ENCODE measurements around the gene GAB4. TPM values are rescaled to one million over a fixed set of nuclear protein-coding genes. Genes with fewer than 3 reads are reported as not detected.

The GAB4 gene
- total RNA-seq, 2 experiments from 2014 or later, result not detected

DNA sequence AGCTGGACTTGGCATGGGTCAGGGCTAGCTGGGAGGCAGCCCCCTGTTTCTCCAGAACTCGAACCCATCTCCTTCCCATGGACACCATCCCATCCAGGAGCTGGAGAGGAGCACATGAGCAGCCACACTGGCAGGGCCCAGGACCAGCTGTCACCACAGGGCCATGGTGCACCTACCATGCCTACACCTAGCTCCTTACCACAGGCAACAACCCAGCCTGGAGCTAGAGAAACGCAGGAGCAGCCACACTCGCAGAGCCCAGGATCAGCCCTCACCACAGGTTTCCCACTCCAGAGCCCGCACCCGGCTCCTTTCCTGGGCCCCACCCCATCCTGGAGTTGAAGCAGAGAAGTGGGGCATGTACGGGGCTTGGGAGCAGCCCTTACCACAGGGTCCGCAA lies 50.2 kb downstream of the GAB4 start:
- intact Hi-C loops (cut with DNase I, micrococcal nuclease), result no loop called here
- H3K27ac Mint-ChIP-seq, result no peak overlapping the region
- H3K36me3 Mint-ChIP-seq (ENCODE audit: low read depth), result no peaks in the 10 kb centered on the region
- Histone ChIP-seq H3K4me1 (ENCODE audit: insufficient read depth, low read length) (peaks cover 3% of the 10 kb centered on the region), H3K36me3 (ENCODE audit: insufficient read depth, low read length) (no peaks in the 10 kb centered on the region), H3K9me3 (ENCODE audit: control insufficient read depth in 1 of 2, insufficient read depth in 1 of 2, low read length in 2 of 2) (no peaks in the 10 kb centered on the region), H3K27me3 (ENCODE audit: control insufficient read depth in 1 of 2, insufficient read depth in 2 of 2, low read length in 2 of 2) (no peaks in the 10 kb centered on the region), H3K27ac (ENCODE audit: low read depth in 1 of 2, low read length in 2 of 2) (no peak overlapping the region), H3K4me3 (ENCODE audit: low read length) (no peak overlapping the region)
- H3K9me3 Mint-ChIP-seq, result no peaks in the 10 kb centered on the region
- ATAC-seq (ENCODE audit: poor library complexity) (no peak), DNase-seq (no peak)
- TF ChIP-seq, protein P1, sequence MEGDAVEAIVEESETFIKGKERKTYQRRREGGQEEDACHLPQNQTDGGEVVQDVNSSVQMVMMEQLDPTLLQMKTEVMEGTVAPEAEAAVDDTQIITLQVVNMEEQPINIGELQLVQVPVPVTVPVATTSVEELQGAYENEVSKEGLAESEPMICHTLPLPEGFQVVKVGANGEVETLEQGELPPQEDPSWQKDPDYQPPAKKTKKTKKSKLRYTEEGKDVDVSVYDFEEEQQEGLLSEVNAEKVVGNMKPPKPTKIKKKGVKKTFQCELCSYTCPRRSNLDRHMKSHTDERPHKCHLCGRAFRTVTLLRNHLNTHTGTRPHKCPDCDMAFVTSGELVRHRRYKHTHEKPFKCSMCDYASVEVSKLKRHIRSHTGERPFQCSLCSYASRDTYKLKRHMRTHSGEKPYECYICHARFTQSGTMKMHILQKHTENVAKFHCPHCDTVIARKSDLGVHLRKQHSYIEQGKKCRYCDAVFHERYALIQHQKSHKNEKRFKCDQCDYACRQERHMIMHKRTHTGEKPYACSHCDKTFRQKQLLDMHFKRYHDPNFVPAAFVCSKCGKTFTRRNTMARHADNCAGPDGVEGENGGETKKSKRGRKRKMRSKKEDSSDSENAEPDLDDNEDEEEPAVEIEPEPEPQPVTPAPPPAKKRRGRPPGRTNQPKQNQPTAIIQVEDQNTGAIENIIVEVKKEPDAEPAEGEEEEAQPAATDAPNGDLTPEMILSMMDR (IDR thresholded peaks at IDR 0.05), result no peak
- H3K27me3 Mint-ChIP-seq, result no peaks in the 10 kb centered on the region
- no peaks in the 10 kb centered on the region for H3K4me1 Mint-ChIP-seq (ENCODE audit: low read depth)
- ChIA-PET POLR2A (no interaction called here), CTCF (no interaction called here)
- H3K4me3 Mint-ChIP-seq, result no peak overlapping the region

DNA sequence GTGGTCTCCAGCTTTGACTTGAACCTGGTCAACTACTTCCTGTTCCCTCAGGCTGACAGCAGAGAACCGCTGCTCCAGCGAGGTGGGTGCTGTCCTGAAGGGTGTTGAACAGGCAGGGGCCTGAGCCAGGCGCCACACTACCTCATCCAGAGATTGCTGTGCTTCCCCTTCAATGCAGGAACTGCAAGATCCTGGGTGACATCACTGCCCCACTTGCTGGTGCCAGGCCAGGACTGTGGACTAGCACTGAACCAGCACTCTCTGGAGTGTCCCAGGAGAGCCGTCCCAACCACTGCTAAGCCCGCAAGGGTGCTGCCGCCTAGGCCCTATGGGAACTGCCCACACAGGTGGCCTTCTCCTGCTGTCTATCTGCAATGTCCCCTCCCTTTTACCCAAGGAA lies 51.7 kb downstream of the GAB4 start:
- Histone ChIP-seq H3K4me3 (ENCODE audit: low read length) (no peak overlapping the region), H3K36me3 (ENCODE audit: insufficient read depth, low read length) (no peaks in the 10 kb centered on the region), H3K9me3 (ENCODE audit: control insufficient read depth in 1 of 2, insufficient read depth in 1 of 2, low read length in 2 of 2) (no peaks in the 10 kb centered on the region), H3K27me3 (ENCODE audit: control insufficient read depth in 1 of 2, insufficient read depth in 2 of 2, low read length in 2 of 2) (no peaks in the 10 kb centered on the region), H3K4me1 (ENCODE audit: insufficient read depth, low read length) (peaks cover 3% of the 10 kb centered on the region), H3K27ac (ENCODE audit: low read depth in 1 of 2, low read length in 2 of 2) (no peak overlapping the region)
- ChIA-PET POLR2A (no interaction called here), CTCF (no interaction called here)
- Mint-ChIP-seq H3K27ac (no peak overlapping the region), H3K27me3 (no peaks in the 10 kb centered on the region), H3K9me3 (no peaks in the 10 kb centered on the region), H3K4me3 (no peak overlapping the region), H3K36me3 (ENCODE audit: low read depth) (no peaks in the 10 kb centered on the region), H3K4me1 (ENCODE audit: low read depth) (no peaks in the 10 kb centered on the region)
- TF ChIP-seq, protein P1 (IDR thresholded peaks at IDR 0.05), result no peak
- intact Hi-C loops (cut with DNase I, micrococcal nuclease), result no loop called here
- DNase-seq, result no peak
- ATAC-seq (ENCODE audit: poor library complexity), result no peak

DNA sequence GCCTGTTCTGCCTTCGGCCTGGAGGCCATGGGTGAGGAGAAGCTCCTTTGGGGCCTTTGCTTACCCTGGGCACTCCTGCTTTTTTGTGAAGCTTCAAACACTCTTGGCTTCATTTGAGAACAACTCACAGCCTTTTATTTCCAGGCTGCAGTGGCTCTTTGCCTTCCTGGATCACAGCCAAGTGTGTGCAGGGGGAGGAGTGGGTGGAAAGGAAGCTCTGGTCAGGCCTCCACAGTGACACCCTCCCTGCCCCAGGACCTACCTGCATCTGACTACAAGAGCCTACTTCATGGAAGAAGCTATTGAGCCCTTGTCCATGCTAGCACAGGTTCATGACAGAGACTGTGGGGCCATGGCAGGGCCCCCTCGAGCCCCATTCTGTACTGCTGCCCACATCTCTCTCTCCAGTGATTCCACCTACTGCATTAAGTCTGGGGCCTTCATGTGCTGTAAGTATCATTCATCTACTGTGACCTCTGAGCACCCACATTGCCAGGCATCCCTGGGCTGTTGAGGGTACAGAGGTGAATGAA lies 52.3 kb downstream of the GAB4 start:
- Mint-ChIP-seq H3K36me3 (ENCODE audit: low read depth) (no peaks in the 10 kb centered on the region), H3K4me1 (ENCODE audit: low read depth) (no peaks in the 10 kb centered on the region), H3K4me3 (no peak overlapping the region), H3K9me3 (no peaks in the 10 kb centered on the region), H3K27me3 (no peaks in the 10 kb centered on the region), H3K27ac (no peak overlapping the region)
- peak in 4 of 14 experiments; percentile 11 to 28 (median 15) for DNase-seq
- no peaks in the 10 kb centered on the region for H3K36me3 ChIP-seq (ENCODE audit: insufficient read depth, low read length)
- TF ChIP-seq, protein P1 (IDR thresholded peaks at IDR 0.05), result no peak
- no peaks in the 10 kb centered on the region for H3K9me3 ChIP-seq (ENCODE audit: control insufficient read depth in 1 of 2, insufficient read depth in 1 of 2, low read length in 2 of 2)
- no peak for ATAC-seq (ENCODE audit: poor library complexity)
- H3K4me1 ChIP-seq (ENCODE audit: insufficient read depth, low read length), result peaks cover 3% of the 10 kb centered on the region
- no peak overlapping the region for H3K27ac ChIP-seq (ENCODE audit: low read depth in 1 of 2, low read length in 2 of 2)
- no peaks in the 10 kb centered on the region for H3K27me3 ChIP-seq (ENCODE audit: control insufficient read depth in 1 of 2, insufficient read depth in 2 of 2, low read length in 2 of 2)
- H3K4me3 ChIP-seq (ENCODE audit: low read length), result no peak overlapping the region
- intact Hi-C loops (cut with DNase I, micrococcal nuclease), result no loop called here
- POLR2A ChIA-PET, result interaction anchor here (1.0 kb wide), 1 partner anchor 80 kb away, joined by 3 read pairs; no protein-coding TSS in a partner anchor
- CTCF ChIA-PET, result no interaction called here
